Diencephalon (tissue), 1 donor: ENCODE data around the gene ASCL1. TPM values are rescaled to one million over a fixed set of nuclear protein-coding genes. Genes with fewer than 3 reads are reported as not detected.

Source experiments
- total RNA-seq: library from RNA; depleted of rRNA; stranded (reverse); fragments of >200 nt; gene quantifications from one replicate; pipeline ENCODE4 v1.2.3, GENCODE V29; 2014

The ASCL1 gene
- 14.5 TPM for total RNA-seq

DNA sequence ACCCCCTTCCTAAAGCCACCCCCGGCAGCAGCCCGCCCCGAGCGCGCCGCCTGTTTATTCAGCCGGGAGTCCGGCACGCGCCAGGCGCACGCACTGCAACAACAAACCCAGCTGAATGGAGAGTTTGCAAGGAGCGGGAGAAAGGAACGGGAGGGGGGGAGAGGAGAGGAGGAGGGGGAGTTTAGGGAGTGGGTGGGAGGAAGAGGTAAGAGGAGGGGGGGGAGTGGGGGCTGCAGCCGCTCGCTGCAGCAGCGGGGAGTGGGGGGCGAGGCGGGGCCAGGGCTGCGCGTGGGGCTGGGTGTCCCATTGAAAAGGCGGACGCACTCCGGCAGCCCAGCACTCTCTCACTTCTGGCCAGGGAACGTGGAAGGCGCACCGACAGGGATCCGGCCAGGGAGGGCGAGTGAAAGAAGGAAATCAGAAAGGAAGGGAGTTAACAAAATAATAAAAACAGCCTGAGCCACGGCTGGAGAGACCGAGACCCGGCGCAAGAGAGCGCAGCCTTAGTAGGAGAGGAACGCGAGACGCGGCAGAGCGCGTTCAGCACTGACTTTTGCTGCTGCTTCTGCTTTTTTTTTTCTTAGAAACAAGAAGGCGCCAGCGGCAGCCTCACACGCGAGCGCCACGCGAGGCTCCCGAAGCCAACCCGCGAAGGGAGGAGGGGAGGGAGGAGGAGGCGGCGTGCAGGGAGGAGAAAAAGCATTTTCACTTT is at the start of gene ASCL1:
ASCL1 (plus strand) TSS at position 336 of the 712 bp plus-strand sequence. CDS start 571 bp downstream, outside the sequence.

DNA sequence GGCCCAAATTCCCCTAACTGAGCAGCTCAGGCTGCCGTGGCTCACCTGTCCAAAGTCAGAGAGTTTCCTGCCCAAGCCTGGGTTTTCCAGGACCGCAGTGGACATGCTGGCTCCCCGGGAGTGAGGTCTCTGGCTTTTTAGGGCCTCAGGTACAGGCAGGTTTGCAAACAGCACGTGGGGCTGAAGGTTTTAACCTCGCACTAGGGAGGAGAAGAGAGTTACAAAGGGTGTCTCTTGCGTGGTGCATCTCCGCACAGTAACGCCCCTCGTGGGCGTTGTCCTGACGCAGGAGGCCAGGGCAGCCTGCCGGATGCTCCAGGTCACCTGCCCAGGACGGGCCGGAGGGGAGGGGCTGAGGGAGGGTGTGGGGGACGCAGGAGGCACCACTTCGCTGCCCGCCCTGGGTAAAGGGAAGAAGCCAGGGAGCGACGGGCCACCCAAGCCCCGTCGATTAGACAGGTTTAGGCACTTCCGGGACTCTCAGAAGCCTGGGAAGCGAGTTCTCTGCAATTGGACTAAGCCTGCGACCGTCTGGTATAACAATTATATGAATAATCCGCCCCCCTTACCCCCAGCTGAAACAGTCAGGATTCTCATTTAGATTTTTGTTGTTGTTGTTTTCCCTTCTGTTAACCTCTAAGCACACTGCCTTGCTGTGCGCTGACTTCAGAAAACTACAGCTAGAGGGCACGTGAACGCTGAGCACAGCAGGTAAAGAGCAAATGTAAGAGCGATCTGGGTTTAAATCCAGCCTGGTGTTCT is 40.3 kb upstream of the ASCL1 start, which contains the start of gene PAH:
PAH (minus strand) TSS at position 219 of the 762 bp plus-strand sequence; CDS start at position 105, 114 bp downstream.

Other genes with a start within 250 kb of the ASCL1 start
- 0.69 TPM for gene PAH, start 40.4 kb upstream of the ASCL1 start, total RNA-seq